ENCODE measurements around the gene MICAL3. TPM values are rescaled to one million over a fixed set of nuclear protein-coding genes. Genes with fewer than 3 reads are reported as not detected.

Gene MICAL3
- total and polyA plus RNA-seq, 2 donors: 31.8 to 42.4 TPM

GRCh38 chr22:17868771-17869170, 155.6 kb downstream of the MICAL3 start:
- Histone ChIP-seq H3K36me3 (ENCODE audit: insufficient read depth) (peaks cover 4% of the 10 kb centered on the region), H3K4me1 (ENCODE audit: insufficient read depth) (no peaks in the 10 kb centered on the region), H3K4me3 (ENCODE audit: low read depth, low read length) (no peak overlapping the region), H3K27ac (ENCODE audit: low read depth) (no peak overlapping the region)
- no peak for DNase-seq (ENCODE audit: extremely low spot score)
- 92% methylated on average over 10 of the region's 10 CpGs for WGBS

DNA sequence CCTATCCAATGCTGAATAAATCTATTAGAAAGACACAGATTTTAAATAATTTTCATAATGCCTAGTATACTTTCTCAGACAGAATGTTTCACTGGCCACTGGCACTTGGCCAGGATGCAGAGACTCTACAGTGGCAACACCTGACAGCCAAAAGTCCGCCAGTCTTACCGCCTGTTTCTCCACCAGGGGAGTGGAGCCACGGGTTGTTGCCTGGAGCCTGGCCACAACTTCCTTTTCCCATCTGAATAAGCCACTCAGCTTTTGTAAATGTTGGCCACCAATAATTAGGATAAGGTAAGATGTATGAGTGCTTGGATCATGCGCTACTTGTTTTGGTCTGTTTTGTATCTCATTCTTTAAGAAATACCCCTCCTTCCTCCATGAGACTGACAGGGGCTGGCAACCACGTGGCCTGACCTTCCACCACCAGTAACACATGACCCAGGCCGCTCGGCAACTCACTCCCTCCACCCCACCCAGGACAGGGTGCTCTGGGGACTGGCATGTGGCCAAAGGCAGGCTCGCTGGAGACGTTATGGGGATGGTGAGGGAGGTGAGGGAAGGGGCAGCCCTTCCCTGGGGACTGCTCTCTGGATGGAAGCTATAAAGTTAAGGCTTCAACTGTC, 157.1 kb downstream of the MICAL3 start:
- Histone ChIP-seq H3K27ac (ENCODE audit: low read depth) (no peak overlapping the region), H3K36me3 (ENCODE audit: insufficient read depth) (no peaks in the 10 kb centered on the region), H3K4me3 (ENCODE audit: low read depth, low read length) (no peak overlapping the region), H3K4me1 (ENCODE audit: insufficient read depth) (no peaks in the 10 kb centered on the region)
- no peak for DNase-seq (ENCODE audit: extremely low spot score)
- WGBS: 40% methylated on average over 9 of the region's 9 CpGs

- DNase-seq (ENCODE audit: extremely low spot score): no peak
- H3K27ac ChIP-seq (ENCODE audit: low read depth): no peak overlapping the region
- no peaks in the 10 kb centered on the region for H3K36me3 ChIP-seq (ENCODE audit: insufficient read depth)
- no peaks in the 10 kb centered on the region for H3K4me1 ChIP-seq (ENCODE audit: insufficient read depth)
- WGBS: 84% methylated on average over 7 of the region's 7 CpGs
- no peak overlapping the region for H3K4me3 ChIP-seq (ENCODE audit: low read depth, low read length)
Observed at GRCh38 chr22:17866621-17867020, 157.7 kb downstream of the MICAL3 start.

DNA sequence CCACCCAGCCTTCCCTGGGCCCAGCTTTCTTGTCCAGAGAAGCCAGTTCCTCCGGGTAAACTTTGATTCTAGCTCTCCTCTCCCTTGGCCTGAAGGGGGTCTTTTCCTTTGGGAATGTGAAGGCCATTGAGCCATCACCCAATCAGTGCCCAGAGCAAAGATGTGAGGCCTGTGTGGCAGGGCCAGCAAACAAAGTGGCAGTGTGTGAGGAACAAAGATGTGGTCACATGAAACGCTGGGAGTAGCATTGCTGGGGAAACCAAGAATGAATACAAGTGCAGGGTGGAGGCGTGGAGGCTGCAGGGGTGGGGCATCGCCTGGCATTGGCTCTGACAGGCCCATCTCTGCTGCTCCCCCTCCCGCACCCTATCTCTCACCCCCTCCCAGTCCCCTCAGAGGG, 158.2 kb downstream of the MICAL3 start:
- no peak overlapping the region for H3K4me3 ChIP-seq (ENCODE audit: low read depth, low read length)
- WGBS: 84% methylated on average over 5 of the region's 5 CpGs
- H3K4me1 ChIP-seq (ENCODE audit: insufficient read depth): no peaks in the 10 kb centered on the region
- no peak for DNase-seq (ENCODE audit: extremely low spot score)
- no peaks in the 10 kb centered on the region for H3K36me3 ChIP-seq (ENCODE audit: insufficient read depth)
- H3K27ac ChIP-seq (ENCODE audit: low read depth): no peak overlapping the region

DNA sequence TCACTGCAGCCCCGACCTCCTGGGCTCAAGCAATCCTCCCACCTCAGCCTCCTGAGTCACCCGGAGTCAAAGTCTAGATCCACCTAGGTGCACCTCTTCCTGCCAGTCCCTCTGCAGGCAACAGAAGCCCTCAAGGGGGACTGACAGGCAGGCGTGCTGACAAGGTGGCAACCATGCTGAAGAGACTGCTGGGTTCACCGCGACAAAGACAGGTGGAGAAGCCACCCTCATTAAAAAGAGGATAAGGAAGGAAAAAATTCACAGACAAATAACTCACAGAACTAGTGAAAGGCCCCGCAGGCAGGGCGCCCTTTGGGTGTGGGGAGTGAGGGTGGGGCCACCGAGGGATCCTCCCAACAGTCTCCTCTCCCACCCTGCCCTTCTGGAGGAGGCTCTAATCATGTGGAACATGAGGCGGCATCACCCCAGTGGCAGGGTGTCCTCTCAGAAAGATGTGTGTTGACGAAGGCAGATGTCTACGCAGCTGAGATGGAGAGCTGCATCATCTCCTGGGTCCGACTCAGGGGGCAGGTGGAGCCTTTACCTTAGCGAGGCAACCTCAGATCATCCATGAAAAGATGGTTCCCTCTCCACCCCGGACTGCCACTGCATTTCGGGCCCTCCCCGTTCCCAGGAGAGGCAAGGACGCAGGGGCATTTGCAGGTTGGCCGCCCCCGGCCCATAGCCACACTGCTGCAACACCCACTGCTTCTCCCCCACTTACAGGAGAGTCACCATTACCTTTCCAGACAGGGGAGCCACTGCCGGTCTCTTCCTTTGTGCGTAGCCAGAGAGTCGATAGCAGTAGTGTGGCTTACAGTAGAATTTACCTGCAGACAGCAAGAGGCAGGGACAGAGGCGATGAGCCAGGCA, 158.9 kb downstream of the MICAL3 start:
- Histone ChIP-seq H3K4me3 (ENCODE audit: low read depth, low read length) (no peak overlapping the region), H3K4me1 (ENCODE audit: insufficient read depth) (no peaks in the 10 kb centered on the region), H3K36me3 (ENCODE audit: insufficient read depth) (no peaks in the 10 kb centered on the region), H3K27ac (ENCODE audit: low read depth) (no peak overlapping the region)
- DNase-seq (ENCODE audit: extremely low spot score): no peak
- WGBS: 93% methylated on average over 23 of the region's 23 CpGs

DNA sequence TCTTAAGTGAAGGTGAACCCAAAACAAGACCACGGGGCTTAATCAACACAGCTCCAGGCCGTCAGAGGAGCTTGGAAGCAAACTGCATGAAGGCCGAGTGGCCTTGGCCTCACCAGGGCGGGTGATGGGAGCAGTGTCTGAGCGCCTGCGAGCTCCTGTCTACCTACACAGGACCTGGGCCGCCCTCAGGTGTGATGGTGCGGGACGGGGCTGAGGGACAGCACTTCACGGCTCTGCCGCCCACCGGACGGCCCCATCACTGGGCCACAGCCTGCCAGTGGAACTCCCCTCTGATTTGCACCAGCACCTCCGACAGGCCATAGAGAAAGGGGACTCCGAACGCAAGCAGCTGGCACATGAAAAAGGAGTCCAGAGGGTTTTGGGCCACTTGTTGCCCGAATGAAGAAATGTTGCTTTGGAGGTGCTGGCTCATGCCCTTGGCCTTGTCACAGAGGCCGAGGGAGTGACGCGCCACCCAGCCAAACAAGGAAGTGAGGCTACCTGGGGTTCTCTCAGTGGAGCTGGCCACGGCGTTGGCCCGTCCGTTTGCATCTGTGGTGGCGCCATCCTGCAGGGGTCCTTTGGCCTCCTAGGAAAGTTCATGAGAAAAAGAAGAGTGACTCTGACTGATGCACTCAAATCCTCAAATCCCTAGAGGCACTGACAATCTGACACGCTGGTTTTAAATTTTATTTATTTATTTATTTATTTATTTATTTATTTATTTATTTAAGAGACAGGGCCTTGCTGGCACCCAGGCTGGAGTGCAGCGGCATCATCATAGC, 159.8 kb downstream of the MICAL3 start:
- H3K4me3 ChIP-seq (ENCODE audit: low read depth, low read length): no peak overlapping the region
- no peak overlapping the region for H3K27ac ChIP-seq (ENCODE audit: low read depth)
- no peaks in the 10 kb centered on the region for H3K36me3 ChIP-seq (ENCODE audit: insufficient read depth)
- 95% methylated on average over 27 of the region's 27 CpGs for WGBS
- H3K4me1 ChIP-seq (ENCODE audit: insufficient read depth): no peaks in the 10 kb centered on the region
- no peak for DNase-seq (ENCODE audit: extremely low spot score)

- Histone ChIP-seq H3K27ac (ENCODE audit: low read depth) (no peak overlapping the region), H3K4me1 (ENCODE audit: insufficient read depth) (no peaks in the 10 kb centered on the region), H3K4me3 (ENCODE audit: low read depth, low read length) (no peak overlapping the region), H3K36me3 (ENCODE audit: insufficient read depth) (no peaks in the 10 kb centered on the region)
- no peak for DNase-seq (ENCODE audit: extremely low spot score)
- WGBS: 87% methylated on average over 9 of the region's 9 CpGs
Observed at GRCh38 chr22:17862646-17863181, 161.6 kb downstream of the MICAL3 start.

- no peaks in the 10 kb centered on the region for H3K36me3 ChIP-seq (ENCODE audit: insufficient read depth)
- 90% methylated on average over 5 of the region's 5 CpGs for WGBS
- no peaks in the 10 kb centered on the region for H3K4me1 ChIP-seq (ENCODE audit: insufficient read depth)
- no peak overlapping the region for H3K27ac ChIP-seq (ENCODE audit: low read depth)
- no peak overlapping the region for H3K4me3 ChIP-seq (ENCODE audit: low read depth, low read length)
- DNase-seq (ENCODE audit: extremely low spot score): no peak
Observed at GRCh38 chr22:17861909-17862308, 162.5 kb downstream of the MICAL3 start.

DNA sequence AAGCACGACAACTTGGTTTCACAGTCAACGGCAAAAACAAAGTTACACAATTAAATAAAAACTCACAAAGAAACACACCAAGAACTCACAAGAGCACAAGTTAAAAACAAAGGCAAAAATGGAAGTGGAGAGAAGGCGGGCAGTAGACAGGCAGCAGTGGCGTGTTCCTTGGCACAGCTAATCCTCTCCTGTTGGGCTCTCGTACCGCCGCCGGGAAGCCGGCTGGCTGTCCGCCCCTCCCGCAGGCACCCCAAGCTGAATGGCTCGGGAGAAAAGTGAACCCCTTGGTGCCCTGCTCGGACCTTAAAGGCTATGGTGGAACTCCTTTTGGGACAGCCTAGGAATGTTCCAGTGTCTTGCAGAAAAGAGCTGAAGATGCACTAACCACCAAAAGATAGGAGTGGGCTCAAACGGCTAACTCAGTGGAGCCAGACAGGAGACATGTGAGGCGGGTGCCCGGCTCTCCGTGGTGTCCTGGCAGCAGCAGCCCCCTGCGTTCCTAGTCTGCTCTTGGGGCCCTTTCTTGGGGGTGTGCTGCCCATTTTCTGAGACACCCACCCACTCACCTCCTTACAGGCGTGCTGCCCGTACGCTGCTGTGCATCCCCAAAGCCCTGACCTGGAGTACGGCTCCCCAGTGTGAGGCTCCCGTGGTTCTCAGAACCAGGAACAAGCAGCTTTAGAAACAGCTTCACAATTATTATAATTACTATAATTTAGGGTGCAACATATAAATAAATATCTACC, 164.0 kb downstream of the MICAL3 start:
- no peak overlapping the region for H3K27ac ChIP-seq (ENCODE audit: low read depth)
- no peaks in the 10 kb centered on the region for H3K4me1 ChIP-seq (ENCODE audit: insufficient read depth)
- H3K4me3 ChIP-seq (ENCODE audit: low read depth, low read length): no peak overlapping the region
- no peak for DNase-seq (ENCODE audit: extremely low spot score)
- no peaks in the 10 kb centered on the region for H3K36me3 ChIP-seq (ENCODE audit: insufficient read depth)
- WGBS: 77% methylated on average over 23 of the region's 23 CpGs

DNA sequence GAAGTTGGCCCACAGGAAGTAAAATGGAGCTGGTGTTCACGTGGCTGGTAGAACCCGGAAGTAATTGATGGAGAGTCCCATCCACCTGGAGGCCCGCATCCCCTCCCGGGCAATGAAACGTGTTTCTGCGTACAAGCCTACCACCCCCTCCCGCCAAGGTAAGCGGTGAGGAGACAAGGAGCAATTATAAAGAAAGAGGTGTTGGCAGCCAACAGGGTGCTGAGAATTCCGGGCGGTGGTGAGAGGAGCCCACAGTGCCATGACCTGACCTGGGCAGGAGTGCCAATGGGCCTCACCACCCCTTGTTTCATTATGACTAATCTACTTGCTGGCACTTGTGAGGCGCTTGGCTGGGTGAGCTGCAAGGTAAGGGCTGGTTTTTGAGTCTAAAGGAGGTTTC, 166.3 kb downstream of the MICAL3 start:
- DNase-seq (ENCODE audit: extremely low spot score): no peak
- no peaks in the 10 kb centered on the region for H3K36me3 ChIP-seq (ENCODE audit: insufficient read depth)
- WGBS: 93% methylated on average over 11 of the region's 11 CpGs
- no peak overlapping the region for H3K4me3 ChIP-seq (ENCODE audit: low read depth, low read length)
- H3K4me1 ChIP-seq (ENCODE audit: insufficient read depth): no peaks in the 10 kb centered on the region
- no peak overlapping the region for H3K27ac ChIP-seq (ENCODE audit: low read depth)

GRCh38 chr22:17855572-17856290, 168.6 kb downstream of the MICAL3 start:
- Histone ChIP-seq H3K4me3 (ENCODE audit: low read depth, low read length) (no peak overlapping the region), H3K4me1 (ENCODE audit: insufficient read depth) (no peaks in the 10 kb centered on the region), H3K36me3 (ENCODE audit: insufficient read depth) (no peaks in the 10 kb centered on the region), H3K27ac (ENCODE audit: low read depth) (no peak overlapping the region)
- DNase-seq (ENCODE audit: extremely low spot score): no peak
- WGBS: 89% methylated on average over 13 of the region's 13 CpGs

DNA sequence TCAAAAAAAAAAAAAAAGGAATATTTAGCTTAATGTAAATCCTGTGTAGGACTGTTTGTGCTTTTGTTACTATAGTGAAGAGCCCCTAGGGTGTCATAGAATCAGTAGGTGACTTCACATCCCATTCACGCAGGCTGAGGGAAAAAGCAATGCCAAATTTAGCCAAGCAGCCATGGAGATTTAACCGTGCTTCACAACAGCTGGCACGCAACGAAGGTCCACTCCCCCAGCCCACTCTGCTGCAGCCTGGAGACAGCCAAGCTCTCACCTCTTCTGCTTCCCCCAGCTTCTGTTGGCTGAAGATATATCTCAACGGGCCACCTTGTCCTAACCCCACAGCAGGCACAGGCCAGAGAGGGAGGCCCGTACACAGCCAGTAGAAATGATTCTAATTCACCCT, 171.3 kb downstream of the MICAL3 start:
- H3K36me3 ChIP-seq (ENCODE audit: insufficient read depth): no peaks in the 10 kb centered on the region
- H3K4me3 ChIP-seq (ENCODE audit: low read depth, low read length): no peak overlapping the region
- no peak for DNase-seq (ENCODE audit: extremely low spot score)
- H3K4me1 ChIP-seq (ENCODE audit: insufficient read depth): no peaks in the 10 kb centered on the region
- WGBS: 37% methylated on average over 6 of the region's 6 CpGs
- H3K27ac ChIP-seq (ENCODE audit: low read depth): no peak overlapping the region

All from urinary bladder (tissue), 4 donors.